Gastrocnemius medialis (tissue), 4 donors: ENCODE results near the gene CRYZ. TPM values are rescaled to one million over a fixed set of nuclear protein-coding genes. Genes with fewer than 3 reads are reported as not detected.

Source experiments
- ATAC-seq, 2 donors: fragments of 150-250 bp; one replicate each; pipeline ENCODE4 v1.9.1; 2016
- DNase-seq, 2 donors: peaks; one replicate each; pipeline ENCODE4 v3.0.0-alpha.2; 2019
- H3K27ac ChIP-seq, 4 donors: fragments of 200-600 bp; sonication (generic); 1 replicate in 1 of 4; 2 replicates in 3 of 4; pipeline ENCODE4 v1.5.1; 2016 to 2018; ENCODE audit warnings: mild to moderate bottlenecking in 2 of 4, moderate library complexity in 1 of 4
- H3K27me3 ChIP-seq, 3 donors: fragments of 200-600 bp; sonication (generic) in 2 of 3; 1 replicate in 1 of 3; 2 replicates in 2 of 3; pipeline versions ENCODE4 v1.5.1 to v1.6.0; 2016 to 2019; ENCODE audit warnings: mild to moderate bottlenecking in 1 of 3, moderate library complexity in 1 of 3
- H3K36me3 ChIP-seq, 2 donors: fragments of 200-600 bp; sonication (generic) in 1 of 2; one replicate each; pipeline ENCODE4 v1.5.1; 2017 to 2018
- H3K4me1 ChIP-seq, 2 donors: fragments of 200-600 bp; sonication (generic) in 1 of 2; one replicate each; pipeline ENCODE4 v1.5.1; 2016 to 2017; ENCODE audit warnings: mild to moderate bottlenecking in 2 of 2
- H3K4me3 ChIP-seq, 4 donors: fragments of 200-600 bp; sonication (generic) in 3 of 4; 1 replicate in 1 of 4; 2 replicates in 3 of 4; pipeline ENCODE4 v1.5.1; 2016 to 2019; ENCODE audit warnings: mild to moderate bottlenecking in 2 of 4
- H3K9me3 ChIP-seq, 3 donors: fragments of 200-600 bp; sonication (generic) in 2 of 3; 1 replicate in 1 of 3; 2 replicates in 2 of 3; pipeline ENCODE4 v1.5.1; 2016 to 2019
- POLR2A ChIP-seq, 2 donors: fragments of 450-650 bp; IDR thresholded peaks; one replicate each; pipeline ENCODE4 v1.6.1; 2017; ENCODE audit warnings: antibody characterized with exemption in 2 of 2, mild to moderate bottlenecking in 2 of 2, moderate library complexity in 2 of 2
- in situ Hi-C, 4 donors: fragments of 200-750 bp; cut with MboI; loops; one replicate each; pipeline versions ENCODE4 v1.15.0 to v1.8.0; 2017; ENCODE audit warnings: low sequenced_read_pairs in 4 of 4
- intact Hi-C: fragments of 100-400 bp; cut with DNase I; formaldehyde crosslinking; loops from one replicate; pipeline ENCODE4 v1.15.1; 2023; ENCODE audit warnings: low total_unique reads
- total RNA-seq, 4 donors: library from RNA; depleted of rRNA; stranded (reverse); fragments of >200 nt; gene quantifications; one replicate each; pipeline versions ENCODE4 v1.1.0 to v1.2.3, GENCODE V29; 2016
- TF ChIP-seq, protein P1 (sequence below), 5 experiments: fragments of 450-650 bp in 3 of 5; fragments of 200-600 bp in 2 of 5; sonication (generic) in 2 of 5; IDR thresholded peaks in 4 of 5; conservative IDR thresholded peaks in 1 of 5; 1 replicate in 4 of 5; 2 replicates in 1 of 5; pipeline ENCODE4 v1.5.1; 2016 to 2019; ENCODE audit warnings: antibody characterized with exemption in 5 of 5, mild to moderate bottlenecking in 3 of 5, moderate library complexity in 3 of 5

CRYZ gene
- total RNA-seq, 4 donors from 2014 or later, result 8.0 to 20.7 (median 11.3) TPM

GRCh38 chr1:74684301-74684700, 48.5 kb downstream of the CRYZ start:
- no peaks in the 10 kb centered on the region for H3K9me3 ChIP-seq
- TF ChIP-seq POLR2A (IDR thresholded peaks at IDR 0.05), result no peak
- TF ChIP-seq, protein P1, sequence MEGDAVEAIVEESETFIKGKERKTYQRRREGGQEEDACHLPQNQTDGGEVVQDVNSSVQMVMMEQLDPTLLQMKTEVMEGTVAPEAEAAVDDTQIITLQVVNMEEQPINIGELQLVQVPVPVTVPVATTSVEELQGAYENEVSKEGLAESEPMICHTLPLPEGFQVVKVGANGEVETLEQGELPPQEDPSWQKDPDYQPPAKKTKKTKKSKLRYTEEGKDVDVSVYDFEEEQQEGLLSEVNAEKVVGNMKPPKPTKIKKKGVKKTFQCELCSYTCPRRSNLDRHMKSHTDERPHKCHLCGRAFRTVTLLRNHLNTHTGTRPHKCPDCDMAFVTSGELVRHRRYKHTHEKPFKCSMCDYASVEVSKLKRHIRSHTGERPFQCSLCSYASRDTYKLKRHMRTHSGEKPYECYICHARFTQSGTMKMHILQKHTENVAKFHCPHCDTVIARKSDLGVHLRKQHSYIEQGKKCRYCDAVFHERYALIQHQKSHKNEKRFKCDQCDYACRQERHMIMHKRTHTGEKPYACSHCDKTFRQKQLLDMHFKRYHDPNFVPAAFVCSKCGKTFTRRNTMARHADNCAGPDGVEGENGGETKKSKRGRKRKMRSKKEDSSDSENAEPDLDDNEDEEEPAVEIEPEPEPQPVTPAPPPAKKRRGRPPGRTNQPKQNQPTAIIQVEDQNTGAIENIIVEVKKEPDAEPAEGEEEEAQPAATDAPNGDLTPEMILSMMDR (IDR thresholded peaks at IDR 0.05 in 4 of 5, conservative IDR thresholded peaks at IDR 0.05 in 1 of 5), result no peak
- H3K36me3 ChIP-seq, result no peaks in the 10 kb centered on the region
- no peak overlapping the region for H3K27ac ChIP-seq
- H3K27me3 ChIP-seq, result no peaks in the 10 kb centered on the region
- ATAC-seq (no peak), DNase-seq (no peak)
- in situ Hi-C loops, result no loop called here
- no peaks in the 10 kb centered on the region for H3K4me1 ChIP-seq
- H3K4me3 ChIP-seq, result no peak overlapping the region
- intact Hi-C loops, result no loop called here

DNA sequence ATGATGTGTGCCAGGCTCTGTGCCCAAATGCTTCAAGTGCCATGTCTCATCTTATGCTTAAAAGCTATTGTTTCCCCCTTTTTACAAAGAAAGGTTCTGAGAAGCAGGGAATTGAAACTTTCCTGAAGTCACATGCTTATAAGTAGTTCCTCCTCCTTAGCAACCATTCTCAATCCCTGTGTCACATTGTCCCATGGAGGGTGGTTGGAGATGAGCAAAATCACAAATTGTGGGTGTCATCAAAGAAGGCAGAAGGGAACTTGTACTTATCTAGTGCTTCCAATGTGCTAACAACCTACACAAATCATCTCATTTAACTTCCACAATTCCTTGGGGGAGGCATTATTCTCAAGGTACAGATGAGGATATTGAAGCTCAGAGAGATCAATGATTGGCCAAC, 49.2 kb downstream of the CRYZ start:
- DNase-seq, result no peak
- H3K27ac ChIP-seq, result no peak overlapping the region
- H3K4me3 ChIP-seq, result no peak overlapping the region
- TF ChIP-seq, protein P1 (IDR thresholded peaks at IDR 0.05 in 4 of 5, conservative IDR thresholded peaks at IDR 0.05 in 1 of 5), result no peak
- TF ChIP-seq POLR2A (IDR thresholded peaks at IDR 0.05), result no peak
- H3K27me3 ChIP-seq, result no peaks in the 10 kb centered on the region
- H3K4me1 ChIP-seq, result no peaks in the 10 kb centered on the region
- H3K9me3 ChIP-seq, result no peaks in the 10 kb centered on the region
- H3K36me3 ChIP-seq, result no peaks in the 10 kb centered on the region
- intact Hi-C loops (no loop called here), in situ Hi-C loops (no loop called here)
- ATAC-seq, result no peak

GRCh38 chr1:74681851-74682250, 51.0 kb downstream of the CRYZ start:
- intact Hi-C loops, result no loop called here

DNA sequence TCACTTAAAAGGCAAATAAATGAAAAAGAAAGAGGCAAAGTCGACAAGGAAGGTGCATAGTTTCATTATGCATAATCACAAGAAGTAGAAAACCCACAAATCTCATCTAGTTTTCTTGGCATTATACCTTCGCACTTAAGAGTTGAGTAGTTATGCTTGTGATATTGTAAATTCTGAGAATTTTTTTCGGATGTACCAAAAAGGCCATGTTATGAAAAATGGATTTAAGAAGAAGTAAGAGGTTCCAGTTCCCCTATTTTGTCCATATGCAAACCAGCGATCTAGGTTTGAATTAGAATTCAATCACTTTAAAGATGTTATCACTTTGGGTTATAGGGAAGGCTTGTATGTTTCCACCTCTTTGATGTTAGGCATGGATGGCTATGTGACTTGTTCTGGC, 51.4 kb downstream of the CRYZ start:
- Histone ChIP-seq H3K27me3 (no peaks in the 10 kb centered on the region), H3K36me3 (no peaks in the 10 kb centered on the region), H3K4me1 (no peaks in the 10 kb centered on the region), H3K27ac (no peak overlapping the region), H3K4me3 (no peak overlapping the region), H3K9me3 (no peaks in the 10 kb centered on the region)
- TF ChIP-seq, protein P1 (IDR thresholded peaks at IDR 0.05 in 4 of 5, conservative IDR thresholded peaks at IDR 0.05 in 1 of 5), result no peak
- no peak for TF ChIP-seq POLR2A (IDR thresholded peaks at IDR 0.05)
- intact Hi-C loops (no loop called here), in situ Hi-C loops (no loop called here)
- ATAC-seq (no peak), DNase-seq (no peak)

More at GRCh38 chr1:74681851-74682250, 51.0 kb downstream of the CRYZ start:
- no peaks in the 10 kb centered on the region for H3K4me1 ChIP-seq
- H3K27ac ChIP-seq, result no peak overlapping the region
- no peaks in the 10 kb centered on the region for H3K9me3 ChIP-seq
- TF ChIP-seq, protein P1 (IDR thresholded peaks at IDR 0.05 in 4 of 5, conservative IDR thresholded peaks at IDR 0.05 in 1 of 5), result no peak
- TF ChIP-seq POLR2A (IDR thresholded peaks at IDR 0.05), result no peak
- ATAC-seq (no peak), DNase-seq (no peak)
- in situ Hi-C loops, result no loop called here
- no peak overlapping the region for H3K4me3 ChIP-seq
- no peaks in the 10 kb centered on the region for H3K27me3 ChIP-seq
- H3K36me3 ChIP-seq, result no peaks in the 10 kb centered on the region

- in situ Hi-C loops, result no loop called here
- Histone ChIP-seq H3K27me3 (no peaks in the 10 kb centered on the region), H3K27ac (no peak overlapping the region), H3K9me3 (no peaks in the 10 kb centered on the region), H3K36me3 (no peaks in the 10 kb centered on the region), H3K4me1 (no peaks in the 10 kb centered on the region), H3K4me3 (no peak overlapping the region)
- intact Hi-C loops, result no loop called here
- ATAC-seq (no peak), DNase-seq (no peak)
- TF ChIP-seq, protein P1 (IDR thresholded peaks at IDR 0.05 in 4 of 5, conservative IDR thresholded peaks at IDR 0.05 in 1 of 5), result no peak
- no peak for TF ChIP-seq POLR2A (IDR thresholded peaks at IDR 0.05)
Measured at GRCh38 chr1:74681001-74681400, 51.8 kb downstream of the CRYZ start.
